GM18951 (cell line): ENCODE measurements around the gene TPRG1.

Experiments used
- POLR2A ChIP-seq: IDR thresholded peaks from 4 replicates; pipeline ENCODE4 v1.6.1; 2011; ENCODE audit warnings: mild to moderate bottlenecking; ENCODE audit not compliant: insufficient read length, insufficient read depth; ENCODE audit errors: extremely low read depth
- in situ Hi-C: fragments of 300-500 bp; cut with MboI; formaldehyde crosslinking; loops from one replicate; pipeline ENCODE4 v1.12.0; 2022; ENCODE audit warnings: low sequenced_read_pairs, mixed read lengths, inconsistent platforms; ENCODE audit not compliant: unreplicated experiment

The TPRG1 gene

GRCh38 chr3:189171707-189172106 lies at the start of gene TPRG1:
TSS of gene TPRG1 (plus strand) at chr3:189171971. CDS start at chr3:189207385, 35,414 bp downstream.
- in situ Hi-C loops: no loop called here
- no peak for TF ChIP-seq POLR2A

- TF ChIP-seq POLR2A: no peak
- in situ Hi-C loops: no loop called here
Measured at GRCh38 chr3:189122110-189122509, 49.7 kb upstream of the TPRG1 start.

- in situ Hi-C loops: no loop called here
- no peak for TF ChIP-seq POLR2A
Measured at GRCh38 chr3:189122526-189123205, 49.1 kb upstream of the TPRG1 start.

- in situ Hi-C loops: no loop called here
Measured at GRCh38 chr3:189123595-189124387, 48.0 kb upstream of the TPRG1 start.

GRCh38 chr3:189132231-189132671 lies 39.5 kb upstream of the TPRG1 start:
- in situ Hi-C loops: loop anchor here (25.0 kb wide), 1 partner anchor 1395 kb away; the partner anchor contains the start of gene BCL6
- TF ChIP-seq POLR2A: no peak

More at GRCh38 chr3:189123595-189124387, 48.0 kb upstream of the TPRG1 start:
- no peak for TF ChIP-seq POLR2A

GRCh38 chr3:189132839-189133238 lies 38.9 kb upstream of the TPRG1 start:
- in situ Hi-C loops: loop anchor here (25.0 kb wide), 1 partner anchor 1396 kb away; the partner anchor contains the start of gene BCL6
- no peak for TF ChIP-seq POLR2A

GRCh38 chr3:189133768-189134167 lies 38.0 kb upstream of the TPRG1 start:
- in situ Hi-C loops: loop anchor here (25.0 kb wide), 1 partner anchor 1396 kb away; the partner anchor contains the start of gene BCL6
- TF ChIP-seq POLR2A: no peak

- no peak for TF ChIP-seq POLR2A
- in situ Hi-C loops: loop anchor here (25.0 kb wide), 1 partner anchor 1400 kb away; the partner anchor contains the start of gene BCL6
Measured at GRCh38 chr3:189137416-189137815, 34.4 kb upstream of the TPRG1 start.

- TF ChIP-seq POLR2A: no peak
- in situ Hi-C loops: loop anchor here (25.0 kb wide), 1 partner anchor 1402 kb away; the partner anchor contains the start of gene BCL6
Measured at GRCh38 chr3:189138901-189139610, 32.7 kb upstream of the TPRG1 start.

GRCh38 chr3:189139611-189139940 lies 32.2 kb upstream of the TPRG1 start:
- in situ Hi-C loops: loop anchor here (25.0 kb wide), 1 partner anchor 1402 kb away; the partner anchor contains the start of gene BCL6
- TF ChIP-seq POLR2A: no peak

- in situ Hi-C loops: loop anchor here (25.0 kb wide), 1 partner anchor 1405 kb away; the partner anchor contains the start of gene BCL6
- TF ChIP-seq POLR2A: no peak
Measured at GRCh38 chr3:189142527-189142926, 29.2 kb upstream of the TPRG1 start.

- in situ Hi-C loops: loop anchor here (25.0 kb wide), 1 partner anchor 1406 kb away; the partner anchor contains the start of gene BCL6
- no peak for TF ChIP-seq POLR2A
Measured at GRCh38 chr3:189143321-189143720, 28.4 kb upstream of the TPRG1 start.

GRCh38 chr3:189143771-189144170 lies 28.0 kb upstream of the TPRG1 start:
- TF ChIP-seq POLR2A: no peak
- in situ Hi-C loops: loop anchor here (25.0 kb wide), 1 partner anchor 1406 kb away; the partner anchor contains the start of gene BCL6
